Measurements from ENCODE around the gene RPL9.
"Not testable (repeated sequence)": the region's sequence is repeated elsewhere in the genome, so short reads cannot be mapped to it uniquely, and the experiment has no call there.

The RPL9 gene

GRCh38 chr4:39464886-39465501 lies 6.3 kb upstream of the RPL9 start:
- no peak for TF ChIP-seq CTCF (IDR thresholded peaks at IDR 0.05; ENCODE audit: low read depth, low read length, missing control alignments)
- no peak overlapping the region for H3K4me3 ChIP-seq (ENCODE audit: low read depth, low read length)
- no peak for DNase-seq (ENCODE audit: low read depth)

- peak overlapping the region; percentile 81 for H3K4me3 ChIP-seq (ENCODE audit: low read depth, low read length)
- DNase-seq (ENCODE audit: low read depth), result not testable (repeated sequence)
These were observed 589 bp downstream of the RPL9 start for GRCh38 chr4:39458161-39458504.

- DNase-seq (ENCODE audit: low read depth), result no peak
- no peak for TF ChIP-seq CTCF (IDR thresholded peaks at IDR 0.05; ENCODE audit: low read depth, low read length, missing control alignments)
- H3K4me3 ChIP-seq (ENCODE audit: low read depth, low read length), result peak overlapping the region; percentile 81
These were observed 1.6 kb downstream of the RPL9 start for GRCh38 chr4:39456946-39457763.

GRCh38 chr4:39455486-39455885 lies 3.2 kb downstream of the RPL9 start:
- no peak overlapping the region for H3K4me3 ChIP-seq (ENCODE audit: low read depth, low read length)
- DNase-seq (ENCODE audit: low read depth), result no peak
- TF ChIP-seq CTCF (IDR thresholded peaks at IDR 0.05; ENCODE audit: low read depth, low read length, missing control alignments), result no peak

GRCh38 chr4:39453738-39454137 lies 5.0 kb downstream of the RPL9 start:
- TF ChIP-seq CTCF (IDR thresholded peaks at IDR 0.05; ENCODE audit: low read depth, low read length, missing control alignments), result no peak
- no peak overlapping the region for H3K4me3 ChIP-seq (ENCODE audit: low read depth, low read length)
- DNase-seq (ENCODE audit: low read depth), result no peak

GRCh38 chr4:39452860-39453587 lies 5.7 kb downstream of the RPL9 start:
- no peak overlapping the region for H3K4me3 ChIP-seq (ENCODE audit: low read depth, low read length)
- no peak for DNase-seq (ENCODE audit: low read depth)
- TF ChIP-seq CTCF (IDR thresholded peaks at IDR 0.05; ENCODE audit: low read depth, low read length, missing control alignments), result no peak

DNA sequence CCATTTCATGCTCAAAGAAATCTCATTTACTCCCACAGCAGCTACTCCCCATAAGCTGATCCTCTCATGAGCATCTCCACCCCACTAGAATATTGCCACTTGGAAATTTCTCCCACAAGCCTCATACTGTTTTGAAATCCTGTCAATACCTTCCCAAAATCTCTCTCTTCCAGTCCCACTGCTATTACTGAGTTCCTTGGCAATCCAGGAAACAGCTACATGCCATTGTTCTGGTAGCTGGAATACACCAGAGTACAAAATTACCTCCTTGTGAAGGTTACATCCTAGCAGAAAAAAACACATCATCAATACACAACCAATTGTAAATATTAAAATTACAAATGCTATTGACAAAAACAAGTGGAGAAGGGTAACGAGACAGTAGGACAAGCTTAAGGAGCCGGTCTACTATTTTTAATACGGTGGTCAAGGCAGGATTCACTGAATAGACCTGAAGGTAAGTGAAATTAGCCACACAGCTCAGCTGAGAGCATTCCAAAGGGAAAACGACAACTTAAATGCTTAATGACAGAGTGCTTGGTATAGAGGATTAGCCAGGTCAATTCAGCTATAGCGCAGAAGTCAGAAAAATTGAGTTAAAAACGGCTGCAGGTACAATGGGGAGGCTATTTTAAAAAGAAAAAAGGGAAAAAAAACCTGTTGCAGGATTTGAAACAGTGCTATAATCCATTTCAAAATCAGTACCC lies 6.4 kb downstream of the RPL9 start:
- DNase-seq (ENCODE audit: low read depth), result no peak
- H3K4me3 ChIP-seq (ENCODE audit: low read depth, low read length), result no peak overlapping the region
- no peak for TF ChIP-seq CTCF (IDR thresholded peaks at IDR 0.05; ENCODE audit: low read depth, low read length, missing control alignments)
